CD4-positive, alpha-beta T cell treated with Interleukin-17A for 4 hours (primary cell): ENCODE data around the gene ELL.
A peak's percentile ranks its signal among the peaks of the same experiment; 100 is the strongest.

Experiments used
- DNase-seq: peaks from one replicate; pipeline ENCODE4 v3.0.0-alpha.2; 2020; ENCODE audit warnings: mixed read lengths

ELL gene

DNA sequence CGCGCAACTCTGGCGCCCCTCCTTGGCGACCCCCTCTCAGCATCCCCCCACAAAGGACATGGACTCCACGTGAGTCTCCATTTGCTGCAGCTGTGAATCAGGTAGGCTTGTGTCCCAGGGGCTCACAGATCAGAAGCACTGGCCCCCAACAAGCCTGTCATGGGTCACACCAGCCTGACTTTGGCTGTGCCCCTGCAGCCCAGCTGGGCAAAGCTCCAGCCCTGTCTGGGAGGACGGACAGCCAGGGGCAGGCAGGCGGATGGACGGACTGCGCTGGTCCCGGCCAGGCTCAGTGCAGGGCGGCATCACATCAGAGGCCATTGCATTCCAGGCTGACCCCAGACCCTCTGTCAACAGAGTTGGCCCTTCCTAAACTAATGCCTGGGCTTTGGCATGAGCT is 55.5 kb downstream of the ELL start:
- no peak for DNase-seq

GRCh38 chr19:18465964-18466339 is 55.9 kb downstream of the ELL start:
- no peak for DNase-seq

GRCh38 chr19:18465214-18465963 is 56.5 kb downstream of the ELL start:
- DNase-seq = no peak

DNA sequence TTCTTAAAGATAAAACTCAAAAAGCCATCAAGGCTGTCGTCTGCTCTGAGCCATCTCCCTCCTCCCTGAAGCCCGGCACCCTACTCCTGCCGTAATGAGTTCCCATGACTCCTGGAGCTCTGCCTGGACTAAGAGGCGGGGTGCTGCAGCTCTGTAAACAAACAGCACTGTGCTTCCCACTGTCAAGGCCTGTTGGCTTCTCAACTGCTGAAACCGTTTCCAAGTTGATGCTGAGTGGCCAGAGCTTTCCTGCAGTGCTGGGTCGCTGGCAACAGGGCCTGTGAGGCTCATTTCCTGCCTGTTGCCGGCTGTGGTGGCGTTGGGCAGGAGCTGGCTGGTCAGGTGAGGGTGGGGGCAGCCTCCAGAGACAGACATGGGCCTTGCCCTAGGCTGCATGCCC is 57.2 kb downstream of the ELL start:
- no peak for DNase-seq

GRCh38 chr19:18461471-18461870 is 60.4 kb downstream of the ELL start:
- no peak for DNase-seq

DNA sequence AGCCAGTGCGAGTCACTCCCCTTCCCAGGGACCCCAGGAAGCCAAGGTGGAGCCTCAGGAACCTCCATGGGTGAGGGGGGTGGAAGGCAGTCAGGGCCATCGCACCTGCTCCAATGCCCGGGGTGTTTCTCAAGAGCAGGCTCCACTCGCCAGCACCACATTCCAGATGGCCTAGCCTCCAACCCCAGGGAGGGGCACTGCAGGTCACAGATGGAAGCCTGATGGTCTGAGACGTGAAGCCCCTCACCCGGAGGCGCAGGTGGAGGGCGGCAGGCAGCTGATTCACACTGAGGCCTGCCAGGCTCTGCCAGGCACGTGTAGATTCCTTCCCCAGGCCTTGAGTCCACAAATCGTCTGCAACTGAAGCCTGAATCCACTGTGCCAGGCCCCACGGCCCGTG is 61.0 kb downstream of the ELL start:
- no peak for DNase-seq

GRCh38 chr19:18457483-18458331 is 64.2 kb downstream of the ELL start:
- no peak for DNase-seq

GRCh38 chr19:18456974-18457373 is 64.9 kb downstream of the ELL start:
- DNase-seq = no peak

- DNase-seq = no peak
Observed at GRCh38 chr19:18456279-18456678, 65.6 kb downstream of the ELL start.

GRCh38 chr19:18453269-18454024 is 68.4 kb downstream of the ELL start:
- DNase-seq = no peak

DNA sequence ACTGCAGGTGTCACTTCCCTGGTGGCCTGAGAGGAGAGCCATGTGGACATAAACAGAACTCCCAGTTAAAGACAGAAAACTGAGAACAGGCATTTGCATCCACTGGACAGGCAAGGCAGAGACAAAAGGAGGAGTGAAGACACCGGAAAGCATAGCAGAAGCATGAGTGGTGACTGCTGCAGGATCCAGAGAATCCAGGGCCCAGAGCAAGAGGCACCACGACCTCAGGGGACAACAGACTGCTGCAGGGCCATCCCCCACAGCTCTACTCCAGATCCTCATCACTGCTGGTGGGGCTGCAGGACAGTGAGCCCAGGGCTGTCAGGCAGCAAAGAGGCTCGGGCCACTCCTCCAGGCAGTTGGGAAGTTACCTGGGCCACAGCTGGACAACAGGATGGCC is 69.5 kb downstream of the ELL start:
- DNase-seq = no peak

GRCh38 chr19:18450931-18451836 is 70.7 kb downstream of the ELL start:
- peak; percentile 90 for DNase-seq

DNA sequence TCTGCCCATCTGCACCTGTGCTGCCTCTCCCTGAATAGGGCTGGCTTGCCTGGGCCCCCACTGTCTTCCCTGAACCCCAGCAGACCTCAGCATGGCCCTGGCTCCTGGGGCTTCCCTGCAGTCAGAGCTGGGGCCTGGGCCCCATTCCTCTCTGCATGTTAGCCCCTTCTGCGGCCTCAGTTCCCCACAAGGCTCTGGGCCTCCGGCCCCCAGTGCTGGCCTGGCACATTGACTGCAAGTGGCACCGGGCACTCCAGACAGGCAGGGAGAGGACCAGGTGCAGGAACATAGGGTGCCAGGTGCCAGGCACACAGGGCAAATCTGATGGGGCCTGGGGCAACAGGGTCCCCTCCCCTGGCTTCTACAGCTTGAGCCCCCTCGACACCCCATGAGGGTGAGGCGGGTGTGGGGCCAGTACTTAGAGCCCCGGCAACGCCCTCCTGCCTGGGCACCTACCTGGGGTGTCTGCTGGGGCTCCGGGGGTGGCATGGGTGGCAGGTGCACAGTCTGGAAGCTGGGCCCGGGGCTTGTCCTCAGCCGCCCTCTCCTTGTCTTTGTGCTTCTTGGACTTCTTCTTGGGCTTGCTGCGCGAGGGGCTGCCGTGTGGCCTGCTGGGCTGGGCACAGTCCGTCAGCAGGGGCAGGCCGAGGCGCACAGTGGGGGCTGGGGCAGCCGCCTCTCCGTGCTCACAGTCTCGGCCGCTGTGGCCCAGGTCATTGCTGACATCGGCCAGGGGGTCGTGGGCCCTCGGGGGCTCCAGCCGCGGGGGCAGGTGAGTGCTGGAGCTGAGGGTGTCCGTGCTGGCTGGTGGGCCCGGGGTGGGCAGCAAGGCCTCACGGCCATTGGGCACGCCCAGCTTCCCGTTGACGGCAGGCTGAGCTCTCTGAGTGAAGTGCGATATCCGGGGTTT is 71.6 kb downstream of the ELL start:
- no peak for DNase-seq

GRCh38 chr19:18449552-18449951 is 72.3 kb downstream of the ELL start:
- no peak for DNase-seq

DNA sequence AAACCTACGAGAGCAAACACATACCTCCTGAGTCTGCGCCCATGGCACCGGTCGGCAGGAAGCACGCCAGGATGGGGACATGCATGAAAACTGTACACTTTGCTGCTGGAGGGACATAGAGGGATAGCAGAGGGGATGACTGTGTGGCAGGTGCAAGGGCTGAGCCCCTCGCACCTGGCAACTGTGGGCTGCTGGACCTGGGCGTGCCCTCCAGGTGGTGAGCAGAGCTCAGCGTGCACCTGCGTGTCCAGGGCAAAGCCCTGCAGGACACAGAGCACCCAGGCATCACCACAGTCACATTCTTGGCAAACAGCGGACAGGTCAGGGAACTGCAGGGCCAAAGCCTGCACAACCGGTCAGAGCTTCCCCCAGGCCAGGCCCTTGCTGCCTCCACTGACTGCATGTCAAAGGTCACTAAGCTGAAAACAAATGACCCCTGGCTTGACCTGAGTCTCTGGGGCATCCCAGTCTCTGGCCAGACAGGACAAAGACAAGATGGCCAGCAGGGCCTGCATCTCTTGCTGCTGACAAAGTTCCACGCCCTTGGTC is 75.0 kb downstream of the ELL start:
- DNase-seq = no peak

GRCh38 chr19:18446145-18446810 is 75.6 kb downstream of the ELL start:
- no peak for DNase-seq

- DNase-seq = no peak
Observed at GRCh38 chr19:18445262-18445948, 76.5 kb downstream of the ELL start.

DNA sequence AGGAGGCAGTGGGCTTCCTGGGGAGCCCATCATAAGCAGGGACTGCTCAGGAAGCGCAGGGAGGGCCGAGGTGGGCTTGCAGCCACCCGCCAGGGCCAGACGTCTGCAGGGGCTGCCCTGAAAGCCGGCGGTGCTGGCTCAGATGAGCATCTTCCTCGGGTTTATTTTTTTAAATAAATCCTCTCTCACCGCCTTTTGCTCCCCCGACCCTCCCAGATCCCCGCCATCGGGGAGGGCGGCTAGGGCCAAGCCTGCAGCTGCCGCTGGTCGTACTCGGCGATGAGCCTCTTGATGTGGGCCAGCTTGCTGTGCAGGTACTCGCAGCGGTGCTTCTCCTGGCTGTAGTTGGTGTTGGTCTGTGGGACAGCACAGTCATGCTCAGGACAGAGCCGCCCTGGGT is 77.4 kb downstream of the ELL start:
- no peak for DNase-seq

DNA sequence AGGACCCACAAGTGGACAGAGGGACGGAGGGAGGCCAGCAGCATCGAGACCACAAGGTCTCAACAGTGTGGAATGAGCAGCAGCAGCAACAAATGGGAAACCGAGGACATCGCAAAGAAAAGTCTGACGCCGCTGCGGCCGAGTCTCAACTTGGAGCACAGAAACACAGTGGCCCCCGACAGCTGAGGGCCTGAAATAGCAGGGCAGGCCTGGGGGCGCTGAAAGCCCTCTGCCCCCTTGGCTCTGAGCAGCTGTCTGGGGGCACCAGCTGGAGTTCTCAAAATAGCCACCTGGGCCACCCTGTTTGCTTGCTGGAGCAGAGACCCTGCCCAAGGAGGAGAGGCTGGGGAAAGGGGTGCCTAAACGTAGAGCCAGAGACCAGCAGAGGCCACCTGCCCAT is 78.0 kb downstream of the ELL start:
- DNase-seq = no peak

DNA sequence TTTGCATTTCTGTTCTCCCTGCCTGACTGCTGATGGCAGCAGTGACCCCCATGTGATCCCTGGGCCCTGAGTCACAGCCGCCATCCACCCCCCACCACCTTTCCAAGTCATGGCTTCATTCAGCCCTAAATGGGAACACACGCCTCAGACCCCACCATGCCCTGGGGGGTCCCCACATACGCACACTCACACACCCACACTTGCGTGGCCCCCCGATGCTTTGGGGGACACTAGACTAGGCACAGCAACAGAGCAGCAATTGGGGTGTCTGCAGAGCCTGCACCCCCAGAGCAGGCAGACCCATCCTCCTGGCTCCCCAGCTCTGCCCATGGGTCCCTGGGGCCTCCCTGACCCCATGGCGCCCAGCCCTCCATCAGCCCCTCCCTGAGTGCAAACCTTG is 78.5 kb downstream of the ELL start:
- DNase-seq = no peak
